CD8-positive, alpha-beta memory T cell (primary cell): ENCODE data around the gene SP100. TPM values are rescaled to one million over a fixed set of nuclear protein-coding genes. Genes with fewer than 3 reads are reported as not detected.
"Not testable (repeated sequence)": the region's sequence is repeated elsewhere in the genome, so short reads cannot be mapped to it uniquely, and the experiment has no call there.

Source experiments
- CTCF ChIA-PET: fragments of 350-600 bp; sonication (Branson Sonifier 250); formaldehyde crosslinking; loops from one replicate; lab custom pipeline; 2021; ENCODE audit warnings: antibody characterized with exemption; lab: Charles Lee
- POLR2A ChIA-PET: fragments of 350-600 bp; sonication (Branson Sonifier 250); formaldehyde crosslinking; loops from one replicate; lab custom pipeline; 2021; ENCODE audit warnings: antibody characterized with exemption; lab: Charles Lee
- DNase-seq, 5 donors: peaks; one replicate each; pipeline versions ENCODE4 v3.0.0 to v3.0.0-alpha.2; 2020 to 2022; ENCODE audit warnings: mixed read lengths in 1 of 5
- H3K27ac ChIP-seq: one replicate; pipeline ENCODE4 v1.7.0; 2013; ENCODE audit warnings: low read depth, mild to moderate bottlenecking, low read length, moderate library complexity
- H3K27me3 ChIP-seq: 2 replicates; pipeline ENCODE4 v1.7.0; 2013; ENCODE audit warnings: low read length, mild to moderate bottlenecking; ENCODE audit not compliant: insufficient read depth, poor library complexity, severe bottlenecking
- H3K36me3 ChIP-seq: 2 replicates; pipeline ENCODE4 v1.7.0; 2013; ENCODE audit warnings: mild to moderate bottlenecking, low read length, moderate library complexity; ENCODE audit not compliant: insufficient read depth
- H3K4me1 ChIP-seq: 2 replicates; pipeline ENCODE4 v1.7.0; 2013; ENCODE audit warnings: mild to moderate bottlenecking, low read length, moderate library complexity; ENCODE audit not compliant: insufficient read depth
- H3K4me3 ChIP-seq: 2 replicates; pipeline ENCODE4 v1.7.0; 2013; ENCODE audit warnings: mild to moderate bottlenecking, low read length
- H3K9me3 ChIP-seq: 2 replicates; pipeline ENCODE4 v1.7.0; 2013; ENCODE audit warnings: mild to moderate bottlenecking, low read length
- H3K27ac Mint-ChIP-seq, 8 donors: one replicate each; pipeline ENCODE4 v1.8.0; 2020 to 2021; ENCODE audit warnings: mixed read lengths in 8 of 8, mild to moderate bottlenecking in 6 of 8, inconsistent platforms in 3 of 8, moderate library complexity in 3 of 8
- H3K27me3 Mint-ChIP-seq, 2 donors: one replicate each; pipeline ENCODE4 v1.8.0; 2020 to 2021; ENCODE audit warnings: mixed read lengths in 2 of 2, mild to moderate bottlenecking in 1 of 2, moderate library complexity in 1 of 2
- H3K36me3 Mint-ChIP-seq, 3 donors: one replicate each; pipeline ENCODE4 v1.8.0; 2020 to 2021; ENCODE audit warnings: mixed read lengths in 3 of 3, inconsistent platforms in 1 of 3, mild to moderate bottlenecking in 1 of 3
- H3K4me1 Mint-ChIP-seq, 3 donors: one replicate each; pipeline ENCODE4 v1.8.0; 2020 to 2021; ENCODE audit warnings: mixed read lengths in 3 of 3, inconsistent platforms in 1 of 3, mild to moderate bottlenecking in 1 of 3
- H3K4me3 Mint-ChIP-seq, 7 donors: one replicate each; pipeline ENCODE4 v1.8.0; 2020 to 2021; ENCODE audit warnings: mixed read lengths in 7 of 7, mild to moderate bottlenecking in 6 of 7, moderate library complexity in 4 of 7, inconsistent platforms in 2 of 7
- H3K9me3 Mint-ChIP-seq, 5 donors: one replicate each; pipeline ENCODE4 v1.8.0; 2020 to 2022; ENCODE audit warnings: mixed read lengths in 5 of 5, mild to moderate bottlenecking in 3 of 5, moderate library complexity in 2 of 5, inconsistent platforms in 1 of 5
- polyA plus RNA-seq: library from polyadenylated mRNA; unstranded; fragments of 300-500 nt; fragmentation: Illumina TruSeq; gene quantifications from one replicate; pipeline ENCODE4 v1.2.3, GENCODE V29; 2021
- total RNA-seq, 2 experiments: library from RNA; stranded (reverse); gene quantifications; one replicate each; pipeline ENCODE4 v1.2.3, GENCODE V29; 2021

Gene SP100
- total RNA-seq, result 10 to 100 TPM; 82.7 to 84.4 TPM
- polyA plus RNA-seq, result 209 TPM

DNA sequence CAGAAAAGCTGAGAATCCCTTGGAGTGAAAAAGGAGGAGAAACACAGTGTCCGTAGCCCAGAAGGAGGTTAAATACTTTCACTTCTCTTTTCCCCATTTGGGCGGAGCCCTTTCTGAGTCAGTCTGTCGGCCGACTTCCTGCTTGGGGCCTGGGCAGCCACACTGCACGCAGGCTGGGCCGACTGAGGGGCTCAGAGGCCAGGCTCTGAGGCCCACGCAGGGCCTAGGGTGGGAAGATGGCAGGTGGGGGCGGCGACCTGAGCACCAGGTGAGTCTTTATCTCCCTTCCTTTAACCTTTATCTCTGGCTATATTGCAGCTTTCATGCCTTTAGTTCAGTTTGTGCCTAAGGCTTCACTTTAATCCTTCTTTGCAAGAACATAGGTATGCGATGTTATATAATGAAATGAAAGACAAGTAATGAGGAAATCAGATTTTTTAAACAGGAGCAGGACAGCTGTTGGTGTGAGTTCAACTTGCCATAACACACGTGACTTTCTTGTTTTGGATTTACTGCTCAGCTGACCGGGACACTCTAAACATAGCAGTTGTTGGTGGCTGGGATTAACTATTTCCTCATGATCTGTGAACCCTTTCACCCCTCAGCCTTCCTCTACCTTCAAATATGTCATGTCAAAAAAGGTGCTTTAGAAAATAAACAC is at the start of gene SP100:
TSS of gene SP100 (plus strand) at position 141 of the 661 bp plus-strand sequence. CDS start at position 237, 96 bp downstream.
- Histone ChIP-seq H3K36me3 (no peaks in the 10 kb centered on the region), H3K27ac (peak within 1 kb of the TSS; percentile 91), H3K4me3 (peak within 1 kb of the TSS; percentile 96), H3K4me1 (peaks cover 70% of the 10 kb centered on the region), H3K27me3 (no peaks in the 10 kb centered on the region), H3K9me3 (no peaks in the 10 kb centered on the region)
- CTCF ChIA-PET, result interaction anchor here (1.5 kb wide), 1 partner anchor 197 kb away, joined by 3 read pairs; no protein-coding TSS in a partner anchor
- H3K27me3 Mint-ChIP-seq, result no peaks in the 10 kb centered on the region
- H3K9me3 Mint-ChIP-seq, result no peaks in the 10 kb centered on the region
- peak within 1 kb of the TSS; percentile 90 to 100 (median 98) for H3K27ac Mint-ChIP-seq
- POLR2A ChIA-PET, result interaction anchor here (1.3 to 1.9 kb wide), 2 partner anchors 89 to 187 kb away, joined by 5 to 7 read pairs; partner anchors contain the start of gene SP140L
- peaks cover 4 to 49% (median 7%) of the 10 kb centered on the region in 3 donors for H3K36me3 Mint-ChIP-seq
- DNase-seq, result peak; percentile 65 to 89 (median 78)
- H3K4me3 Mint-ChIP-seq, result peak within 1 kb of the TSS; percentile 82 to 99 (median 93)
- peaks cover 71 to 88% (median 85%) of the 10 kb centered on the region in 3 donors for H3K4me1 Mint-ChIP-seq

DNA sequence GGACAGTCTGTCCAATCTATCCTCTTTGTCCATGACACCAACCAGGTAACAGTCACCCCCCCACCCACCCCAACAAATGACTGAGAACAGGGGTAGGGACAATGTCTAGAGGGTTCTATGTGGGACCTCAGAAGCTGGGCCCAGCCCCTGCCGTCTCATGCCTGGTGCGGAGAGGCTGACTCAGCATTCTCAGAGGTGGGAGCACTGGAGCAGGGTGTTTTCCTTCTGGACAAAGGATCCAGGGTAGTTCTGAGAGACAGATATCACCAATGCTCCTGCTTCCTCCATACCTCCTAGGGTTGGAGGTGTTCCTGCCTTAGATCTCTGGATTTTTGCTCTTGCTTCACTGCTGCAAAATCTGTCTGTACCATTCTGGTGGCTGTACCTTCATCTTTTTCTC is 33.9 kb upstream of the SP100 start:
- Mint-ChIP-seq H3K4me3 (no peak overlapping the region), H3K4me1 (peaks cover 6 to 18% (median 13%) of the 10 kb centered on the region in 3 donors), H3K27me3 (no peaks in the 10 kb centered on the region), H3K27ac (peak overlapping the region in 2 of 8 donors; percentile 1 to 66), H3K9me3 (no peaks in the 10 kb centered on the region), H3K36me3 (peaks cover 24 to 82% (median 32%) of the 10 kb centered on the region in 3 donors)
- CTCF ChIA-PET, result no interaction called here
- Histone ChIP-seq H3K9me3 (no peaks in the 10 kb centered on the region), H3K36me3 (peaks cover 21% of the 10 kb centered on the region), H3K27me3 (no peaks in the 10 kb centered on the region), H3K27ac (no peak overlapping the region), H3K4me3 (no peak overlapping the region), H3K4me1 (no peaks in the 10 kb centered on the region)
- no peak for DNase-seq
- POLR2A ChIA-PET, result interaction anchor here (0.5 kb wide), 1 partner anchor 246 kb away, joined by 5 read pairs; no protein-coding TSS in a partner anchor

GRCh38 chr2:230383453-230383852 is 32.5 kb upstream of the SP100 start:
- ChIA-PET CTCF (no interaction called here), POLR2A (no interaction called here)
- H3K36me3 ChIP-seq, result peaks cover 27% of the 10 kb centered on the region
- peaks cover 2 to 7% (median 3%) of the 10 kb centered on the region in 3 donors for H3K4me1 Mint-ChIP-seq
- no peaks in the 10 kb centered on the region for H3K27me3 ChIP-seq
- H3K4me3 Mint-ChIP-seq, result no peak overlapping the region
- no peaks in the 10 kb centered on the region for H3K9me3 ChIP-seq
- H3K27me3 Mint-ChIP-seq, result no peaks in the 10 kb centered on the region
- no peaks in the 10 kb centered on the region for H3K9me3 Mint-ChIP-seq
- no peak for DNase-seq
- H3K4me1 ChIP-seq, result no peaks in the 10 kb centered on the region
- H3K4me3 ChIP-seq, result no peak overlapping the region
- peaks cover 23 to 81% (median 28%) of the 10 kb centered on the region in 3 donors for H3K36me3 Mint-ChIP-seq
- no peak overlapping the region for H3K27ac ChIP-seq
- no peak overlapping the region for H3K27ac Mint-ChIP-seq

GRCh38 chr2:230384986-230385385 is 31.0 kb upstream of the SP100 start:
- no peaks in the 10 kb centered on the region for H3K27me3 ChIP-seq
- H3K4me1 ChIP-seq, result no peaks in the 10 kb centered on the region
- no peak for DNase-seq
- ChIA-PET CTCF (no interaction called here), POLR2A (no interaction called here)
- H3K4me3 ChIP-seq, result no peak overlapping the region
- H3K27me3 Mint-ChIP-seq, result no peaks in the 10 kb centered on the region
- peaks cover 41% of the 10 kb centered on the region for H3K36me3 ChIP-seq
- no peak overlapping the region for H3K4me3 Mint-ChIP-seq
- no peak overlapping the region for H3K27ac ChIP-seq
- no peaks in the 10 kb centered on the region for H3K4me1 Mint-ChIP-seq
- H3K36me3 Mint-ChIP-seq, result peaks cover 31 to 89% (median 34%) of the 10 kb centered on the region in 3 donors
- H3K9me3 Mint-ChIP-seq, result no peaks in the 10 kb centered on the region
- no peak overlapping the region for H3K27ac Mint-ChIP-seq
- no peaks in the 10 kb centered on the region for H3K9me3 ChIP-seq

DNA sequence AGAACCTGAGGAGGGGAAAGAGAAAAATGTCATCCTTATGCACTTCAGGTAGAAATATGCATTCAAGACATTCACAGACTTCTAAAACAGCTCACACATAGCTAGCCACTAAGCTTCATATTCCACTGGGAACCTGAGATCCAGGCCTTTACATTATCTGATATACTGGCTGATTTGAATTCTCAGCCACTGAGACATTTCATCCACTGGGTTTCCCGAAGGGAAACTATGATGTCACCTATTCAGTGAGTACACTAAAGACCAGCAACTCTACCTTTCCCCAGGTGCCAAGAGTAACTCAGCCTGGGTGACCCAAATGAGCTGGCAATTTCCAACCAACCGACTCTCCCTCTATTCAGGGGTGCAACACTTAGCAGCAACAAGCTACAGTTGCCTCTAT is 21.7 kb upstream of the SP100 start:
- Mint-ChIP-seq H3K4me3 (no peak overlapping the region), H3K27ac (no peak overlapping the region), H3K4me1 (no peaks in the 10 kb centered on the region), H3K9me3 (peaks cover 0 to 8% (median 5%) of the 10 kb centered on the region in 5 donors), H3K36me3 (peaks cover 56 to 99% (median 83%) of the 10 kb centered on the region in 3 donors), H3K27me3 (no peaks in the 10 kb centered on the region)
- Histone ChIP-seq H3K4me3 (no peak overlapping the region), H3K9me3 (peaks cover 9% of the 10 kb centered on the region), H3K36me3 (peaks cover 65% of the 10 kb centered on the region), H3K4me1 (no peaks in the 10 kb centered on the region), H3K27ac (no peak overlapping the region), H3K27me3 (no peaks in the 10 kb centered on the region)
- POLR2A ChIA-PET, result interaction anchor here (0.6 kb wide), 1 partner anchor 34 kb away, joined by 5 read pairs; no protein-coding TSS in a partner anchor
- no peak for DNase-seq
- CTCF ChIA-PET, result no interaction called here

DNA sequence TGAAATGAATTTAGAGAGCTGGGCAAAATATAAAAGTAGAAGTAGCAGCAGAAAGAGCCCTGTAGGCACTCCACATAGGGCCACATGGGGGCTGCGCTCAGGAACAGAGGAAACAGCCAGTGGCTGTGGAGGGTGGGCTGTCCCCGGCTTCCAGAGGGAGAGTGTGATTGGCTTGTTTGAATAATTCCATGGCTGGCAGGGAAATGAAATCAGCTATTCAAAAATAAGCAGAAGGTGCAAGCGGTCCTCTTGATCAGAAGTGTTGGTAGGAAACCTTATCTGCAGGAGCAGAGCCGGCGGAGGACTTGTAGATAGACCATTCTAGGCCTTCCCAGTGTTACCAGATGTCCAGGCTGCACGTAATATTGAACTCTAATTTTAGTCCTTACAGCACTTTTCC is 17.3 kb upstream of the SP100 start:
- H3K27me3 ChIP-seq, H3K4me3 Mint-ChIP-seq, H3K27me3 Mint-ChIP-seq, H3K4me1 Mint-ChIP-seq, H3K9me3 ChIP-seq, H3K27ac ChIP-seq, H3K4me3 ChIP-seq, CTCF ChIA-PET, DNase-seq, POLR2A ChIA-PET, H3K4me1 ChIP-seq, H3K9me3 Mint-ChIP-seq: not testable (repeated sequence)
- Mint-ChIP-seq H3K27ac (peak overlapping the region in 5 of 8 donors; percentile 34 to 92 (median 64)), H3K36me3 (peaks cover 46 to 91% (median 47%) of the 10 kb centered on the region in 3 donors)
- H3K36me3 ChIP-seq, result peaks cover 52% of the 10 kb centered on the region

DNA sequence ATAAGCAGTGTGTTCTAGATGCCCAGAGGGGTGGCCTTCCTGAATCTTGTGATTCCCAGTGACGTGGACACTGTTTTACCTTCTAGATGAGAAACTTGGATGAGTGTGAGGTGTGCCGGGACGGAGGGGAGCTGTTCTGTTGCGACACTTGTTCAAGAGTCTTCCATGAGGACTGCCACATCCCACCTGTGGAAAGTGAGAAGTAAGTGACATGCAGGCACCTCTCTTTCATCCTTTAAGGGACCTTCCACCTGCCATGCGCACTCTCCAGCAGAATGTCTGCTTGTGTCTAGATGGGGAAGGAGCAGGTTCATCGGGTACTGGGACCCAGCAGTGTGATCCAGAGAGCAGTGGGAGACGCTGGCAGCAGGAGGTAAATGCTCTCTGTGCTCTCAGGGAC is 16.0 kb upstream of the SP100 start:
- no peak overlapping the region for H3K4me3 Mint-ChIP-seq
- Histone ChIP-seq H3K4me3 (no peak overlapping the region), H3K27ac (no peak overlapping the region), H3K4me1 (no peaks in the 10 kb centered on the region), H3K36me3 (peaks cover 46% of the 10 kb centered on the region), H3K9me3 (peaks cover 9% of the 10 kb centered on the region), H3K27me3 (no peaks in the 10 kb centered on the region)
- no peaks in the 10 kb centered on the region for H3K27me3 Mint-ChIP-seq
- H3K4me1 Mint-ChIP-seq, result no peaks in the 10 kb centered on the region
- peaks cover 39 to 91% (median 42%) of the 10 kb centered on the region in 3 donors for H3K36me3 Mint-ChIP-seq
- peaks cover 0 to 8% (median 2%) of the 10 kb centered on the region in 5 donors for H3K9me3 Mint-ChIP-seq
- POLR2A ChIA-PET, result no interaction called here
- CTCF ChIA-PET, result no interaction called here
- H3K27ac Mint-ChIP-seq, result peak overlapping the region in 6 of 8 donors; percentile 7 to 86 (median 40)
- DNase-seq, result no peak

- Histone ChIP-seq H3K4me1 (no peaks in the 10 kb centered on the region), H3K27ac (no peak overlapping the region), H3K27me3 (no peaks in the 10 kb centered on the region), H3K36me3 (peaks cover 44% of the 10 kb centered on the region), H3K9me3 (peaks cover 9% of the 10 kb centered on the region), H3K4me3 (no peak overlapping the region)
- no peaks in the 10 kb centered on the region for H3K27me3 Mint-ChIP-seq
- no peaks in the 10 kb centered on the region for H3K4me1 Mint-ChIP-seq
- no peak for DNase-seq
- no peak overlapping the region for H3K4me3 Mint-ChIP-seq
- peaks cover 39 to 92% (median 43%) of the 10 kb centered on the region in 3 donors for H3K36me3 Mint-ChIP-seq
- peak overlapping the region in 2 of 8 donors; percentile 11 to 79 for H3K27ac Mint-ChIP-seq
- POLR2A ChIA-PET, result no interaction called here
- H3K9me3 Mint-ChIP-seq, result peaks cover 0 to 5% (median 2%) of the 10 kb centered on the region in 5 donors
- CTCF ChIA-PET, result no interaction called here
Measured at GRCh38 chr2:230400454-230400853, 15.5 kb upstream of the SP100 start.
